ENCODE data around the gene PMFBP1.

DNA sequence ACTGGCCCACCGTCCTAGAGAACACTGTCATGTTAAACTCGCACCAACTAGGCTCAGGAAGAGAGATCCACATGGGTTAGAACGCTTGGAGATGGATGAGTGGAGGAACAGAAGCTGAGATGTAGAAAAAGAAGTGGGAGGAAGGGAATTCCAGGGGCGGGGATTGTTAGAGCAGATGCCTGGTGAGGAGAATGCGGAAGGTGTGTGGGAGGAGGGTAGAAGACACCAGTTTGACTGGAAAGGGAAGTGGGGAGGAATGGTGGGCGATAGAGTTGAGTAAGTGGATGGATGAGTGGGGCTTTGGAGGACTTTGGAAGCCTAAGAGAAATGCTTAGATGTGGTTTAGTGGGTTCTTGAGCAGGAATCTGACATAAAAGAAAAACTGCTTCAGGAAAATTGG, 40.9 kb downstream of the PMFBP1 start:
- TF ChIP-seq SUZ12 (IDR thresholded peaks at IDR 0.05; ENCODE audit: extremely low read depth, insufficient read depth, insufficient read length) (no peak), ZNF274 (IDR thresholded peaks at IDR 0.05; ENCODE audit: low read depth, low read length) (no peak)

All from NT2/D1 (cell line).